Keratinocyte (primary cell): ENCODE results near the gene VCAN. TPM values are rescaled to one million over a fixed set of nuclear protein-coding genes. Genes with fewer than 3 reads are reported as not detected.

ENCODE experiments used
- DNase-seq: peaks from one replicate; pipeline ENCODE4 v3.0.0-alpha.2; 2011; ENCODE audit warnings: low read depth, missing footprints, low spot score
- FAIRE-seq: peaks from 2 replicates; lab custom pipeline; 2011; peaks lifted over from hg19 to GRCh38; lab: Jason Lieb, UNC
- H2AFZ ChIP-seq: 2 replicates; pipeline ENCODE4 v1.6.0; 2012; ENCODE audit warnings: low read length, control low read depth, inconsistent platforms; ENCODE audit not compliant: control insufficient read depth
- H3K27ac ChIP-seq: 2 replicates; pipeline ENCODE4 v1.5.1; 2011; ENCODE audit warnings: low read length; ENCODE audit not compliant: control insufficient read depth, insufficient read depth
- H3K27me3 ChIP-seq: 3 replicates; pipeline ENCODE4 v1.6.0; 2011; ENCODE audit warnings: low read length; ENCODE audit not compliant: control insufficient read depth, insufficient read depth; ENCODE audit errors: extremely low read depth
- H3K36me3 ChIP-seq, 2 experiments: 2 replicates in 1 of 2; 3 replicates in 1 of 2; pipeline ENCODE4 v1.5.1; 2011; ENCODE audit warnings: low read length in 2 of 2, mild to moderate bottlenecking in 1 of 2; ENCODE audit not compliant: control insufficient read depth in 2 of 2, insufficient read depth in 2 of 2; ENCODE audit errors: extremely low read depth in 1 of 2
- H3K4me1 ChIP-seq: 3 replicates; pipeline ENCODE4 v1.5.1; 2011; ENCODE audit warnings: low read length; ENCODE audit not compliant: control insufficient read depth, insufficient read depth; ENCODE audit errors: extremely low read depth
- H3K4me2 ChIP-seq: 3 replicates; pipeline ENCODE4 v1.6.0; 2011; ENCODE audit warnings: low read depth, low read length; ENCODE audit not compliant: control insufficient read depth, insufficient read depth; ENCODE audit errors: extremely low read depth
- H3K4me3 ChIP-seq, 3 experiments: fragments of 200-600 bp in 1 of 3; sonication (generic) in 1 of 3; 2 replicates in 2 of 3; 3 replicates in 1 of 3; pipeline ENCODE4 v1.5.1; 2011 to 2016; ENCODE audit warnings: low read length in 3 of 3, mild to moderate bottlenecking in 3 of 3, control low read depth in 2 of 3, inconsistent platforms in 1 of 3, low read depth in 1 of 3, mixed read lengths in 1 of 3, mixed run types in 1 of 3, moderate library complexity in 1 of 3; ENCODE audit not compliant: control insufficient read depth in 2 of 3, insufficient read depth in 2 of 3; ENCODE audit errors: extremely low read depth in 1 of 3
- H3K79me2 ChIP-seq: 2 replicates; pipeline ENCODE4 v1.6.0; 2012; ENCODE audit warnings: low read length; ENCODE audit not compliant: control insufficient read depth, insufficient read depth
- H3K9ac ChIP-seq: 3 replicates; pipeline ENCODE4 v1.6.0; 2011; ENCODE audit warnings: low read length; ENCODE audit not compliant: control insufficient read depth, insufficient read depth; ENCODE audit errors: extremely low read depth
- H3K9me1 ChIP-seq: 3 replicates; pipeline ENCODE4 v1.6.0; 2011; ENCODE audit warnings: low read length; ENCODE audit not compliant: control insufficient read depth, insufficient read depth; ENCODE audit errors: extremely low read depth
- H3K9me3 ChIP-seq: 2 replicates; pipeline ENCODE4 v1.5.1; 2012; ENCODE audit warnings: low read depth, low read length; ENCODE audit not compliant: control insufficient read depth
- H4K20me1 ChIP-seq: 3 replicates; pipeline ENCODE4 v1.6.0; 2011; ENCODE audit warnings: low read length; ENCODE audit not compliant: control insufficient read depth, insufficient read depth; ENCODE audit errors: extremely low read depth
- CTCF ChIP-seq, 3 experiments: IDR thresholded peaks in 1 of 3; conservative IDR thresholded peaks in 1 of 3; optimal IDR thresholded peaks in 1 of 3; 2 replicates in 2 of 3; 3 replicates in 1 of 3; pipeline versions ENCODE3 to v1.5.1; 2011; ENCODE audit warnings: low read length in 3 of 3, mild to moderate bottlenecking in 3 of 3, moderate library complexity in 2 of 3, control low read depth in 1 of 3, inconsistent platforms in 1 of 3; ENCODE audit not compliant: insufficient read depth in 2 of 3; ENCODE audit errors: extremely low read depth in 1 of 3
- EZH2 ChIP-seq: IDR thresholded peaks from one replicate; pipeline ENCODE4 v1.6.1; 2012; ENCODE audit warnings: inconsistent platforms, mild to moderate bottlenecking, low read length, moderate library complexity
- dilution Hi-C: fragments of 300-500 bp; cut with MboI; formaldehyde crosslinking; loops from one replicate; pipeline ENCODE4 v1.7.0; 2020; ENCODE audit warnings: low sequenced_read_pairs; ENCODE audit not compliant: extremely low pct_ligation_motif_present
- polyA plus RNA-seq, 5 experiments: library from polyadenylated mRNA; depleted of rRNA in 3 of 5; stranded (reverse) in 3 of 5; stranded (forward) in 1 of 5; unstranded in 1 of 5; fragments of >200 nt; gene quantifications; 1 replicate in 1 of 5; 2 replicates in 3 of 5; 3 replicates in 1 of 5; pipeline versions ENCODE4 v1.2.1 to v1.2.3, GENCODE V29; 2011 to 2012; ENCODE audit warnings: missing spikeins in 2 of 5, low read depth in 1 of 5, low replicate concordance in 1 of 5

VCAN gene
- polyA plus RNA-seq, 1 donor (not counting 4 experiments of a cell fraction or from before 2014, with no cell fraction given): 1.9 TPM

GRCh38 chr5:83444445-83444844, 27.1 kb upstream of the VCAN start:
- Histone ChIP-seq H3K27ac (no peak overlapping the region), H2AFZ (no peak overlapping the region), H3K9me3 (no peaks in the 10 kb centered on the region), H3K4me3 (no peak overlapping the region), H4K20me1 (no peaks in the 10 kb centered on the region), H3K9me1 (no peaks in the 10 kb centered on the region), H3K79me2 (no peaks in the 10 kb centered on the region), H3K36me3 (no peaks in the 10 kb centered on the region), H3K27me3 (no peaks in the 10 kb centered on the region), H3K9ac (no peak overlapping the region), H3K4me2 (no peak overlapping the region), H3K4me1 (no peaks in the 10 kb centered on the region)
- dilution Hi-C loops: no loop called here
- FAIRE-seq (no peak), DNase-seq (no peak)
- TF ChIP-seq CTCF (optimal IDR thresholded peaks at IDR 0.05 in 1 of 3, IDR thresholded peaks at IDR 0.05 in 1 of 3, conservative IDR thresholded peaks at IDR 0.05 in 1 of 3; ENCODE audit: extremely low read depth in 1 of 3, insufficient read depth in 2 of 3, low read length in 3 of 3): no peak
- no peak for TF ChIP-seq EZH2

GRCh38 chr5:83446253-83446947, 25.1 kb upstream of the VCAN start:
- Histone ChIP-seq H3K27me3 (no peaks in the 10 kb centered on the region), H3K79me2 (no peaks in the 10 kb centered on the region), H3K9me3 (no peaks in the 10 kb centered on the region), H3K36me3 (no peaks in the 10 kb centered on the region), H3K9me1 (no peaks in the 10 kb centered on the region), H3K4me1 (no peaks in the 10 kb centered on the region), H4K20me1 (no peaks in the 10 kb centered on the region), H3K27ac (no peak overlapping the region), H3K9ac (no peak overlapping the region), H2AFZ (no peak overlapping the region), H3K4me3 (no peak overlapping the region), H3K4me2 (no peak overlapping the region)
- no peak for DNase-seq
- dilution Hi-C loops: no loop called here
- TF ChIP-seq EZH2: no peak
- FAIRE-seq: no peak

GRCh38 chr5:83447533-83447932, 24.0 kb upstream of the VCAN start:
- no peaks in the 10 kb centered on the region for H3K4me1 ChIP-seq
- H3K4me2 ChIP-seq: no peak overlapping the region
- no peak overlapping the region for H2AFZ ChIP-seq
- no peaks in the 10 kb centered on the region for H3K9me3 ChIP-seq
- no peaks in the 10 kb centered on the region for H4K20me1 ChIP-seq
- H3K4me3 ChIP-seq: no peak overlapping the region
- H3K36me3 ChIP-seq: no peaks in the 10 kb centered on the region
- no peak overlapping the region for H3K9ac ChIP-seq
- no peak overlapping the region for H3K27ac ChIP-seq
- no peaks in the 10 kb centered on the region for H3K79me2 ChIP-seq
- dilution Hi-C loops: no loop called here
- FAIRE-seq (no peak), DNase-seq (no peak)
- H3K9me1 ChIP-seq: no peaks in the 10 kb centered on the region
- TF ChIP-seq CTCF (optimal IDR thresholded peaks at IDR 0.05 in 1 of 3, IDR thresholded peaks at IDR 0.05 in 1 of 3, conservative IDR thresholded peaks at IDR 0.05 in 1 of 3; ENCODE audit: extremely low read depth in 1 of 3, insufficient read depth in 2 of 3, low read length in 3 of 3) (no peak), EZH2 (no peak)
- H3K27me3 ChIP-seq: no peaks in the 10 kb centered on the region
